Measurements from ENCODE around the gene TCP10L. TPM values are rescaled to one million over a fixed set of nuclear protein-coding genes. Genes with fewer than 3 reads are reported as not detected.

TCP10L gene
- total RNA-seq, 1 experiment from 2014 or later = not detected

DNA sequence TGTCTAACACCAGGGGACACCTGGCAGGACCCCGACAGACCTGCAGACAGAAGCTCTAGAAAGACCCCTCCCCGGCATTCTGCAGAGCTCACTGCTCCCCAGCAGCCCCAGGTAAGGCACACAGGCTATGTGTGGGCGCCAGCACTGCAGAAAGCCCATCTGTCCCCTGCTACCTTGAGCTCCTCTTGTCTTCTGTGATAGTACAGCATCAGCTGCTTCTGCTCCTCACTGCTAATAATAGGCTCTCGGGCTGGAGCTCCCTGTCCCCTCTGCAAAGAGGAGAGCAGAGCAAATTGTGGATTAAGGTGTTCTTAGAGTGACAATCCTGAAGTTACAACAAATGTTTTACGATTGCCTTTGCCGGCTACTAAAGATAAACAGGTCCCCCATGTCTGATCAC lies 16.8 kb upstream of the TCP10L start:
- CTCF ChIA-PET = interaction anchor here (1.5 to 2.4 kb wide), 3 partner anchors 9 to 199 kb away, joined by 4 to 46 read pairs (median 18); partner anchors contain the start of gene CFAP298
- no peaks in the 10 kb centered on the region for H3K4me1 Mint-ChIP-seq (ENCODE audit: low read depth, unreplicated experiment)
- H3K36me3 Mint-ChIP-seq (ENCODE audit: insufficient read depth, unreplicated experiment) = peaks cover 61% of the 10 kb centered on the region
- Histone ChIP-seq H3K9me3 (no peaks in the 10 kb centered on the region), H3K27me3 (replicated peaks; ENCODE audit: control insufficient read depth, insufficient read depth, low read length) (no peaks in the 10 kb centered on the region), H3K36me3 (ENCODE audit: control insufficient read depth, insufficient read depth, low read length) (no peaks in the 10 kb centered on the region), H3K4me1 (no peaks in the 10 kb centered on the region), H3K4me3 (ENCODE audit: low read depth, low read length) (no peak overlapping the region)
- POLR2A ChIA-PET = no interaction called here
- TF ChIP-seq, protein P1, sequence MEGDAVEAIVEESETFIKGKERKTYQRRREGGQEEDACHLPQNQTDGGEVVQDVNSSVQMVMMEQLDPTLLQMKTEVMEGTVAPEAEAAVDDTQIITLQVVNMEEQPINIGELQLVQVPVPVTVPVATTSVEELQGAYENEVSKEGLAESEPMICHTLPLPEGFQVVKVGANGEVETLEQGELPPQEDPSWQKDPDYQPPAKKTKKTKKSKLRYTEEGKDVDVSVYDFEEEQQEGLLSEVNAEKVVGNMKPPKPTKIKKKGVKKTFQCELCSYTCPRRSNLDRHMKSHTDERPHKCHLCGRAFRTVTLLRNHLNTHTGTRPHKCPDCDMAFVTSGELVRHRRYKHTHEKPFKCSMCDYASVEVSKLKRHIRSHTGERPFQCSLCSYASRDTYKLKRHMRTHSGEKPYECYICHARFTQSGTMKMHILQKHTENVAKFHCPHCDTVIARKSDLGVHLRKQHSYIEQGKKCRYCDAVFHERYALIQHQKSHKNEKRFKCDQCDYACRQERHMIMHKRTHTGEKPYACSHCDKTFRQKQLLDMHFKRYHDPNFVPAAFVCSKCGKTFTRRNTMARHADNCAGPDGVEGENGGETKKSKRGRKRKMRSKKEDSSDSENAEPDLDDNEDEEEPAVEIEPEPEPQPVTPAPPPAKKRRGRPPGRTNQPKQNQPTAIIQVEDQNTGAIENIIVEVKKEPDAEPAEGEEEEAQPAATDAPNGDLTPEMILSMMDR (IDR thresholded peaks at IDR 0.05; ENCODE audit: insufficient read depth in 1 of 2, low read depth in 1 of 2, low read length in 1 of 2, severe bottlenecking in 1 of 2, unreplicated experiment in 1 of 2) = no peak
- no peak overlapping the region for H3K4me3 Mint-ChIP-seq (ENCODE audit: unreplicated experiment)
- H3K27me3 Mint-ChIP-seq (ENCODE audit: insufficient read depth, unreplicated experiment) = no peaks in the 10 kb centered on the region
- intact Hi-C loops (cut with micrococcal nuclease; ENCODE audit: unreplicated experiment) = no loop called here
- no peak for DNase-seq
- BruUV-seq (replicated peaks) = no TSS peak
- H3K9me3 Mint-ChIP-seq (ENCODE audit: unreplicated experiment) = no peaks in the 10 kb centered on the region
- H3K27ac Mint-ChIP-seq (ENCODE audit: unreplicated experiment) = no peak overlapping the region

DNA sequence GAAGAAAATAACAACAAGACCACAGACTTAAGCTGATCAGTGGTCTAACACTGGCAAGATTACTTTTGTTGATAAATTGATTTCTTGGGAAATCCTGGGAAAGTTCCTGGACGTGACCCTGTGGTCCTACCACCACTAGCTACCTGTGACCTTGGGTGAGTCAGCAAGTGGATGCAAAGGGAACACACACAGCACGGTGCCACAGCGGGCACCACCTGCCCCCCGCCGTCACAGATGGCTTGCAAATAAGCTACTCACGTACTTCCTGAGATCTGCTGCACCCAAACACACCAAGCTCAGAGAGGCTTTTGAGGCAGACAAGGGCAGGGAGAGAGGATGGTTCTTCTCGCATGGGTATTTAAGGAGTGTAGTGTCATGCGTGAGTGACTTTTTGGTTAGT lies 14.2 kb upstream of the TCP10L start:
- Histone ChIP-seq H3K36me3 (ENCODE audit: control insufficient read depth, insufficient read depth, low read length) (no peaks in the 10 kb centered on the region), H3K4me1 (no peaks in the 10 kb centered on the region), H3K4me3 (ENCODE audit: low read depth, low read length) (no peak overlapping the region), H3K9me3 (no peaks in the 10 kb centered on the region), H3K27me3 (replicated peaks; ENCODE audit: control insufficient read depth, insufficient read depth, low read length) (no peaks in the 10 kb centered on the region)
- intact Hi-C loops (cut with micrococcal nuclease; ENCODE audit: unreplicated experiment) = no loop called here
- no TSS peak for BruUV-seq (replicated peaks)
- no peak overlapping the region for H3K27ac Mint-ChIP-seq (ENCODE audit: unreplicated experiment)
- H3K36me3 Mint-ChIP-seq (ENCODE audit: insufficient read depth, unreplicated experiment) = peaks cover 43% of the 10 kb centered on the region
- no peaks in the 10 kb centered on the region for H3K27me3 Mint-ChIP-seq (ENCODE audit: insufficient read depth, unreplicated experiment)
- TF ChIP-seq, protein P1 (IDR thresholded peaks at IDR 0.05; ENCODE audit: insufficient read depth in 1 of 2, low read depth in 1 of 2, low read length in 1 of 2, severe bottlenecking in 1 of 2, unreplicated experiment in 1 of 2) = no peak
- H3K9me3 Mint-ChIP-seq (ENCODE audit: unreplicated experiment) = no peaks in the 10 kb centered on the region
- DNase-seq = no peak
- no peak overlapping the region for H3K4me3 Mint-ChIP-seq (ENCODE audit: unreplicated experiment)
- POLR2A ChIA-PET = no interaction called here
- H3K4me1 Mint-ChIP-seq (ENCODE audit: low read depth, unreplicated experiment) = no peaks in the 10 kb centered on the region
- CTCF ChIA-PET = interaction anchor here (0.5 kb wide), 1 partner anchor 201 kb away, joined by 3 read pairs; no protein-coding TSS in a partner anchor

DNA sequence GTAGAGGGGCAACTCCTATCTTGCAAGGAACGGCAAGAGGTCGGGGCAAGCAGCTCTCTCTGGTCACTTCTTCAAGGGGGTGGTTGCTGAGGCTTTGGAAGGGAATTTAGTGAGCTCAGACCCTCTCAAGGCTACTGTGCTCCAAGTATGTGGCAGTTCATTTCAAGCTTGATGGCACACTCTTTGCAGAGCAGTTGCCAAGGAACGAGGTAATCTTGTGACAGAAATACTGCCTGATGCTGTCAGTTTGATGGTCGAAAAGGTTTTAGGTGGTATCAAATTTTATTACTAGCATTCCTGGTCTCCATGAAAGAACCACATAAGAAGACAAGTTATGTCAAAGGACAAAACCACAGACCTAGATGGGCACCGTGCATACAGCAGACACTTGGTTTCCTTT lies 13.8 kb upstream of the TCP10L start:
- H3K9me3 ChIP-seq = no peaks in the 10 kb centered on the region
- H3K27me3 ChIP-seq (replicated peaks; ENCODE audit: control insufficient read depth, insufficient read depth, low read length) = no peaks in the 10 kb centered on the region
- POLR2A ChIA-PET = no interaction called here
- Mint-ChIP-seq H3K36me3 (ENCODE audit: insufficient read depth, unreplicated experiment) (peaks cover 39% of the 10 kb centered on the region), H3K9me3 (ENCODE audit: unreplicated experiment) (no peaks in the 10 kb centered on the region), H3K27me3 (ENCODE audit: insufficient read depth, unreplicated experiment) (no peaks in the 10 kb centered on the region), H3K4me1 (ENCODE audit: low read depth, unreplicated experiment) (no peaks in the 10 kb centered on the region), H3K27ac (ENCODE audit: unreplicated experiment) (no peak overlapping the region), H3K4me3 (ENCODE audit: unreplicated experiment) (no peak overlapping the region)
- intact Hi-C loops (cut with micrococcal nuclease; ENCODE audit: unreplicated experiment) = no loop called here
- DNase-seq = no peak
- H3K4me1 ChIP-seq = no peaks in the 10 kb centered on the region
- TF ChIP-seq, protein P1 (IDR thresholded peaks at IDR 0.05; ENCODE audit: insufficient read depth in 1 of 2, low read depth in 1 of 2, low read length in 1 of 2, severe bottlenecking in 1 of 2, unreplicated experiment in 1 of 2) = no peak
- BruUV-seq (replicated peaks) = no TSS peak
- CTCF ChIA-PET = interaction anchor here (0.5 kb wide), 1 partner anchor 200 kb away, joined by 3 read pairs; no protein-coding TSS in a partner anchor
- no peak overlapping the region for H3K4me3 ChIP-seq (ENCODE audit: low read depth, low read length)
- no peaks in the 10 kb centered on the region for H3K36me3 ChIP-seq (ENCODE audit: control insufficient read depth, insufficient read depth, low read length)

All from Caco-2 (cell line).